GM21515 (cell line): ENCODE results near the gene COL5A1.
A peak's percentile ranks its signal among the peaks of the same experiment; 100 is the strongest.
"Not testable (repeated sequence)": the region's sequence is repeated elsewhere in the genome, so short reads cannot be mapped to it uniquely, and the experiment has no call there.

Source experiments
- ATAC-seq: cut with Tn5 transposase; IDR thresholded peaks from one replicate; pipeline ENCODE4 v1.9.1; 2021; ENCODE audit not compliant: unreplicated experiment

Gene COL5A1

GRCh38 chr9:134846699-134847098 lies 205.1 kb downstream of the COL5A1 start:
- ATAC-seq = no peak

DNA sequence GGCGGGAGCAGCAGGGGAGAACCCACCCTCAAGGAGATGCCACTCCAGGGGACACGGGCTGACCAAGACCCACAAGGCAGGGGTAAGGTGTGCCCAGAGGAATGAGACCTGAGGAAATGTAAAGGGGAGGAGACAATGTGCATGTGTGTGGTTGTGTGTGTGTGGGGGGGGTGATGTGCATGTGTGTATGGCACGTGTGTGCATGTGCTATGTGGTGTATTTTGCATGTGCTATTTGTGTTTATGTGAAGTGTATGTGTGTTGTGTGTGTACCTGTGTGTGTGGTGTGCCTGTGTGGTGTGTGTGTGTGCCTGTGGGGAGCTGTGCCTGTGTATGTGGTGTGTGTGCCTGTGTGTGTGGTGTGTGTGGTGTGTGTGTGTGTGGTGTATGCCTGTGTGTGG lies 205.5 kb downstream of the COL5A1 start:
- ATAC-seq = no peak

DNA sequence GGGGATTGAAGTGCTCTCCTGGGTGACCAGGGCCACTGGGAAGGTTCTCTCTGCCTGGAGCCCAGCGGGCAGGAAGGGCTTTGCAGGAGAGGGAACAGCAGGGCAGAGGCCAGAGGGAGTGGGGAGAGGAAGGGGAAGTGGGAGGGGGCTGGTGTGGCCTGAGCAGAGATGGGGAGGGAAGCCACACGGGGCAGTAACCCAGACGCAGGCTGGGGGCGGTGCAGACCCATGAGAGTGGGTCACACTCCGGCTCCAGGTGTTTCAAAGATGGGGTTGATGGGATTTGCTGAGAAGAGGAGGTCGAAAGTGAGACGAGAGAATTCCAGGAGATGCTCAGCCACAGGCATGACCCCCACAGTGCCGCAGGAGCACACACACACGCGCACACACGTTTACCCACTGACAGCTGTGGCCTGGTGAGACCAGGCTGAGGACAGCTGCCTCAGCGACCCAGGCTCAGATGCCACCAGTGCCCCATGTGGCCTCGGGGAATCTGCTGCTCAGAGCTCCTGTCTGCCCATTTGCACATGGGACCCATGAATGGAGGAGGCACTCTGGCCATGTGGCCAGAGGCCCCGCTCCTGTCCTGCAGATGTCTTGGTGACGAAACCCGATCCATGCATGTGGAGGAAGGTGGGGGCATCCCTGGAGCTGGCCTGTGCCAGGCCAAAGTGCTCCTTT lies 206.3 kb downstream of the COL5A1 start:
- ATAC-seq = no peak

- ATAC-seq = no peak
Observed at GRCh38 chr9:134848504-134848903, 206.9 kb downstream of the COL5A1 start.

- ATAC-seq = no peak
Observed at GRCh38 chr9:134850611-134851010, 209.0 kb downstream of the COL5A1 start.

GRCh38 chr9:134851020-134851419 lies 209.4 kb downstream of the COL5A1 start:
- ATAC-seq = no peak

DNA sequence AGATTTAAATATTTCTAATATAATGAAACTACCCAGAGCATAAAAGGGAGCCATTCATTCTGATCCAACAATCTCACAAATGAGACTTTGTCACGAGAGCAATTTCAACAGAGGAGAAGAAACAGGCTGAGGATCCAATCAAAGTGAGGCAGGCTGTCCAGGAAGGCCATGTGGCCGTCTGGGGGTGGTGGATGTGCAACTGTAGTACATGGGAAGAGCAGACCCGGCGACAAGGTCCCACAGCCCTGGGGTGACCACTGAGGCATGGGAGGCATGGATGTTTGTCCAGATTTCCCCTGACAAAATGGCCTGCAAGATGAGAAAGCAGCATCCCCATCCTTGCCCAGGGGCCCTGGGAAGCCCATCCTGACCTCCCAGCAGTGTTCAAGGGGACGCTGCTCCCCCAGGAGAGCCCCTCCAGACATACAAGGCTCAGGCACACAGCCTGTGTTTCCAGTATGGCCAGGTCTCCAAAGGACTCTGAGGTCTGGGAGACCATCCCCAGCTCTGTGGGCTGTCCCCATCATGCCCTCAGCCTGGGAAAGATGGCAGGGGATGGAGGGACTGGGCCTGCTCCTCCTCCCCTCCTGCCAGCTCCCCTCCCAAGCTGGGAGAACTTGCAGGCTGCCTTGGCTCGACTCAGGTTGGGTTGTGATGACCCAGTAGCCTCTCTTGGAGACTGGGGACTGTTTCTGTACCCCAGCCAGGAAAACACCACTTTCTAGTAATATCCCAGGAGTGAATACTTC lies 211.5 kb downstream of the COL5A1 start:
- ATAC-seq = no peak

- ATAC-seq = no peak
Observed at GRCh38 chr9:134853893-134854292, 212.3 kb downstream of the COL5A1 start.

DNA sequence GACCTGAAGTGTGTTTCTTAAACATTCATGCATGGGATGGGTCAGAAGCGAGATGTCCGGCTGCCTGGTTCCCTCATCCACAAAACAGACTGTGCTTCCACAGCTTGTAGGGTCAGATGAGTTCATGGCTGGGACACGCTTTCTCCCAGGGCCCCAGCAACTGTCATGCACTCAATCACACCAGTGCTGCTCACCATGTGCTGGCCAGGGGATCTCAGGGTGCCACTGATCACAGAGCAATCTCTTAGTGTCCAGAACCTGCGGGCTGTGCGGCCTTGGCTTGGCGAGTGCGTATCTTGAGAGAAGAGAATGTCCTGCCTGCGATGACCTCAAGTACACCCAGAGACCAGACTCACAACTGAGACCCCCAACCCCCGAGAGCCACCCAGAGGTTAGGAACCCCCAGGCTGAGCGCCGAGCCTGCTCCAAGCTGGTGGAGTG lies 213.0 kb downstream of the COL5A1 start:
- no peak for ATAC-seq

GRCh38 chr9:134855231-134855899 lies 213.8 kb downstream of the COL5A1 start:
- no peak for ATAC-seq

DNA sequence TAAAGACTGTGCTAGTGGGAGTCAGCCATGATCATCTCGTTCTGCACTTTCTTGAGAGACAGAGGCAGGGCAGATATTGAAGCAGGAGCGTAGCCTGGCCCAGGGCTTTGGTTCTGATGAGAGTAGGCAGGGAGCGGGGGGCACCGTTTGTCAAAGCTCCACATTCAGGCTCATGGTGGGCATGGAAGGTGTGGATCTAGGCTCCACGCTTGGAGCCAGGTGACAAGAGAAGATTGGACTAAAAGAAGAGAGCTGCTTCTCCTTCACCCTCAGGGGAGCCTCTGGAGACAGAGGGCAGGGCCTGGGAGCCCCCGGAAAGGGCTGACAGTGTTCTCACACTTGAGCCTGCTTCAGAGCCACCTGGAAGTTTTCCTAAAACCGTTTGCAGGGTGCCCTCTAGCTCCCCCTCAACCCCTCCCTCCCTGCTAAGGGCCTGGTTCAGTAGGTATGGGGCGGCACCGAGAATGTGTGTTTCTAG lies 214.3 kb downstream of the COL5A1 start:
- ATAC-seq = no peak

DNA sequence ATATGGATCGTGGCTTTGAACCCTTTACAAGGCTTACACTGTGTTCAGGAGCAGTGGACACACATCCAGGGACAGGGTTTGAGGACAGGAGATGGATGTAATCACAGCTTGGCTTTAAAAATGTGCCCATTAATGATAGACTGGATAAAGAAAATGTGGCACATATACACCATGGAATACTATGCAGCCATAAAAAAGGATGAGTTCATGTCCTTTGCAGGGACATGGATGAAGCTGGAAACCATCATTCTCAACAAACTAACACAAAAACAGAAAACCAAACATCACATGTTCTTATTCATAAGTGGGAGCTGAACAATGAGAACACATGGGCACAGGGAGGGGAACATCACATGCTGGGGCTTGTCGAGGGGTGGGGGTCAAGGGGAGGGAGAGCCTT lies 215.8 kb downstream of the COL5A1 start:
- ATAC-seq = not testable (repeated sequence)

- peak; percentile 86 for ATAC-seq
Observed at GRCh38 chr9:134858051-134858841, 216.6 kb downstream of the COL5A1 start.

DNA sequence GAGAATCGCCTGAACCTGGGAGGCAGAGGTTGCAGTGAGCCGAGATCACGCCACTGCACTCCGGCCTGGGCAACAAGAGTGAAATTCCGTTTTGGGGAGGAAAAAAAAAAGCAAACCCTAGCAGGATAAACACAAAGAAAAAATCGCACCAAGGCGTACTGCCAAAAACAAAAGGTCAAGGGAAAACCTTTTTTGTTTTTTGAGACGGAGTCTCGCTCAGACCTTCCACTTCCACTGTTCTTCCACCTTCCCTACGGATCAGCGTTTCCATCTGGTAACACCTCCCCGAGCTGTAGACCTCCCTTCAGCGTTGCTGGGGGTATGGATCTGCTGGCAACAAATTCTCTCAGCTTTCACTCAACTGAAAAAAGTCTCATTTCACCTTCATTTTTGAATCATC lies 218.9 kb downstream of the COL5A1 start:
- no peak for ATAC-seq

DNA sequence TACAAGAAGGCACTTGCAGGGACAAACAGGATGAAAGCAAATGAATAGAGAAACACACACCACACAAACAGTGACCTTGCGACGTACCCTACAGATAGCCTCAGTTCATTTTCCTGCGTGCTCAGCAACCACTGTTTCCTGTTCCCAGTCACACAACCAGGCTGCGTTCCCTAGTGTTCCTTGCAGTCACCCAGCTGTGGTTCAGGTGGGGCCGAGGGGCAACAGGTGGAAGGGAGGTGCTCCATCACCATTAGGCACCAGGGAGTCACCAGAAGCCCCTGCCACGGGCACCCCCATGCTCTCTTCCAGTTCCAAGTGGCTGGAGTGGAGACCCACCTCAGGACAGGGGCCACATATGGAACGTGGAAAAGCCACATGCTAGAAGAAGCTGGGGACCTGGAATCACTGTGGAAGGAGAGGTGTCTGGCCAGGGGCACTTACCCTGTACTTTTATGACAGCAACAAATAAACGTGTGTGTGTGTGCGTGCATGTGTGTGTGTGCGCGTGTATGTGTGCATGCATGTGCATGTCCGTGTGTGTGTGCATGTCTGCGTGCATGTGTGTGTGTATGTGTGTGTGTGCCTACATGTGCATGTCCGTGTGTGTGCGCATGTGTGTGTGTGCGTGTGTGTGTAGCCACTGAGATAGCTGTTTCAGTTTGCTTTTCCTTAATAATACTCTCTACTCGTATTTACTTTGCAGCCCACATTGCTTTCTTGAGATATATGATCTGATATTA lies 220.2 kb downstream of the COL5A1 start:
- ATAC-seq = no peak

- no peak for ATAC-seq
Observed at GRCh38 chr9:134863306-134863902, 221.8 kb downstream of the COL5A1 start.

DNA sequence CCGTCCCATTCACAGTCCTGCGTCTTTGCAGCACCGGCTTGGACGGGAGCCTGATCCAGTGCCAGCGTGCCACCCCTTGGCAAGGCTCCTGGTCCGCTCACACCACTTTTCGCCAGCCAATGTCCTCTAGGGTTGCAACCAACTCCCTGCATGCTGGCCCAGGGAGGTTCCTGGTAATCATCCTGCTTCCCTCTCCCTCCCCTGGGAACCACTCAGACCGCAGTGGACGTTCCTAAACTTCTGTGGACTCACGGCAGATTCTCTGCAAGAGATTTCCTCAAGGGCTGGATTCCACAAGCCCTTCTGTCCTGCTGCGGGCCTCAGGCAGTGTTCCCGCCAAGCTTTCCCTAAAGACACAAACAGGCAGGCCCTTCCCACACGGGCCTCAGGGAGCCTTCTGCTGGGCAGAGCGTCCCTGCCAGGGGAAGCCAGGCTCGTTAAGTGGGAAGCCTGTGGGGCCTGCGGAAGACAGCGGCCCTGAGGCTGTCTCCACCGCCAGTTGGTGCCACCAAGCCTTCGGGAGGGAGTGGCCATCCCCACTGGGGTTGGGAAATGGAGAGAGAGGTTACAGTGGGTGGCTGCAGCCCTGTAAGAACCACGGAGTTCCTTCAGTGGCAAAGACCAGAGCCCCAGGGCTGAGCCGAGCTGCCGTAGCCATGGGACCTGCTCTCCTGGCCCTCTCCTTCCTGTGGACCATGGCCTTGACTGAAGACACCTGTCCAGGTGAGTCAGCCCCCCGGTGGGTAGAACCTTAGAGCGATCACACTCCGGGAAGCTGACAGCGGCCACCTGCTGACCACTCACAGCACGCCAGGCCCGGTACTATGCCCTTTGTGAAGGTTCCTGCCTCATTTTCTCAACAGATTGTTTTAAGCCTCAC lies 222.6 kb downstream of the COL5A1 start:
- no peak for ATAC-seq

DNA sequence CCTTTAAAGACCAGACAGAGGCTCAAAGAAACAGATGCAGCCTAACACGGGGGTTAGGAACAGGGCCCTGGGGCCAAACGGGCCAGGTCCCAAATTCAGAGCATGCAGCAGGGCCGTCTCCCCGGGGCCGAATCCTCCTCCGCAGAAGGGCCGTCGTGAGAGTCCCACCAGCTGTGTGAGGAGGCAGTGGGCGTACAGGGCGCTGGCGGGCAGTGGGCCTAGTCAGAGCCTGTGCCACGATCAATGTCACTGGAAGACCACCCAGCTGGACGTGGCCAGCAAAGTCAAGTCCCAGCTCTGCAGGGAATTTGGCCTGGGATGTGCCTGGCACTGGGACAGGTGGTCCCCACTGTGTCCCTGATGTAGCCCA lies 223.2 kb downstream of the COL5A1 start:
- no peak for ATAC-seq
